H1 (cell line): ENCODE data around the gene MAOA. TPM values are rescaled to one million over a fixed set of nuclear protein-coding genes. Genes with fewer than 3 reads are reported as not detected.

Source experiments
- CTCF ChIA-PET: fragments of 300-600 bp; sonication (Branson Sonifier 250); formaldehyde crosslinking; loops from one replicate; lab custom pipeline; 2021; ENCODE audit not compliant: partially characterized antibody; lab: Charles Lee
- POLR2A ChIA-PET: fragments of 300-600 bp; sonication (Branson Sonifier 250); formaldehyde crosslinking; loops from one replicate; lab custom pipeline; 2021; ENCODE audit warnings: inconsistent platforms; ENCODE audit not compliant: partially characterized antibody; lab: Charles Lee
- DNase-seq, 2 experiments: peaks; one replicate each; pipeline versions ENCODE4 v3.0.0 to v3.0.0-alpha.2; 2010 to 2022; ENCODE audit warnings: low spot score in 2 of 2, low read depth in 1 of 2, mixed read lengths in 1 of 2
- FAIRE-seq: peaks from 2 replicates; lab custom pipeline; 2011; peaks lifted over from hg19 to GRCh38; lab: Jason Lieb, UNC
- H2AFZ ChIP-seq: 2 replicates; pipeline ENCODE4 v1.8.1; 2012; ENCODE audit warnings: low read length, inconsistent platforms
- H2AK5ac ChIP-seq: 2 replicates; pipeline ENCODE4 v1.6.1; 2013; ENCODE audit warnings: low read depth, low read length
- H2BK120ac ChIP-seq: replicated peaks from 2 replicates; pipeline ENCODE3; 2013; ENCODE audit warnings: low read depth, low read length, inconsistent platforms
- H2BK12ac ChIP-seq: 2 replicates; pipeline ENCODE4 v1.6.1; 2013; ENCODE audit warnings: low read depth, low read length
- H2BK15ac ChIP-seq: 2 replicates; pipeline ENCODE4 v1.6.1; 2013; ENCODE audit warnings: low read length
- H2BK20ac ChIP-seq: 2 replicates; pipeline ENCODE4 v1.6.1; 2013; ENCODE audit warnings: low read length
- H2BK5ac ChIP-seq: 2 replicates; pipeline ENCODE4 v1.6.1; 2013; ENCODE audit warnings: low read depth, low read length
- H3K14ac ChIP-seq: 2 replicates; pipeline ENCODE4 v1.6.1; 2013; ENCODE audit warnings: inconsistent platforms; ENCODE audit not compliant: insufficient read length
- H3K18ac ChIP-seq: 2 replicates; pipeline ENCODE4 v1.6.1; 2013; ENCODE audit warnings: low read length; ENCODE audit errors: extremely low read depth
- H3K23ac ChIP-seq: 2 replicates; pipeline ENCODE4 v1.6.1; 2013; ENCODE audit warnings: inconsistent platforms; ENCODE audit not compliant: insufficient read length
- H3K23me2 ChIP-seq: 2 replicates; pipeline ENCODE4 v1.6.1; 2013; ENCODE audit warnings: low read depth, low read length
- H3K27ac ChIP-seq: 2 replicates; pipeline ENCODE4 v1.6.1; 2011; ENCODE audit warnings: low read depth, low read length, inconsistent platforms
- H3K27me3 ChIP-seq, 4 experiments: replicated peaks in 1 of 4; 1 replicate in 1 of 4; 2 replicates in 3 of 4; pipeline versions ENCODE4 v1.6.1 to v1.8.1; 2011 to 2013; ENCODE audit warnings: low read length in 3 of 4, mild to moderate bottlenecking in 3 of 4, inconsistent platforms in 2 of 4, mixed read lengths in 2 of 4, moderate library complexity in 1 of 4; ENCODE audit not compliant: control insufficient read depth in 3 of 4, insufficient read depth in 3 of 4; ENCODE audit errors: extremely low read depth in 1 of 4
- H3K36me3 ChIP-seq, 4 experiments: 2 replicates each; pipeline versions ENCODE4 v1.6.1 to v1.8.1; 2011 to 2013; ENCODE audit warnings: mild to moderate bottlenecking in 4 of 4, low read length in 3 of 4, moderate library complexity in 2 of 4, control low read depth in 1 of 4, inconsistent platforms in 1 of 4; ENCODE audit not compliant: insufficient read depth in 4 of 4, control insufficient read depth in 2 of 4
- H3K4ac ChIP-seq: replicated peaks from 2 replicates; pipeline ENCODE3; 2013; ENCODE audit warnings: low read length, low read depth, mixed read lengths, inconsistent platforms; ENCODE audit not compliant: insufficient read length
- H3K4me1 ChIP-seq, 4 experiments: replicated peaks in 1 of 4; 1 replicate in 1 of 4; 2 replicates in 3 of 4; pipeline versions ENCODE4 v1.6.1 to v1.8.1; 2011 to 2013; ENCODE audit warnings: low read length in 3 of 4, inconsistent platforms in 2 of 4, mixed read lengths in 1 of 4; ENCODE audit not compliant: insufficient read depth in 4 of 4, control insufficient read depth in 3 of 4
- H3K4me2 ChIP-seq, 2 experiments: 2 replicates each; pipeline versions ENCODE4 v1.6.1 to v1.8.1; 2011 to 2013; ENCODE audit warnings: low read depth in 2 of 2, low read length in 2 of 2, control low read depth in 1 of 2, inconsistent platforms in 1 of 2, mild to moderate bottlenecking in 1 of 2; ENCODE audit not compliant: insufficient read depth in 1 of 2
- H3K4me3 ChIP-seq, 4 experiments: fragments of 200-600, 300-600 bp in 1 of 4; sonication (generic), shearing (Covaris generic), sonication (Bioruptor Twin) in 1 of 4; 2 replicates each; pipeline versions ENCODE4 v1.5.1 to v1.8.1; 2011 to 2016; ENCODE audit warnings: low read length in 4 of 4, low read depth in 3 of 4, control low read depth in 2 of 4, inconsistent platforms in 2 of 4, mild to moderate bottlenecking in 2 of 4, mixed read lengths in 1 of 4, moderate library complexity in 1 of 4; ENCODE audit not compliant: insufficient read depth in 2 of 4; ENCODE audit errors: extremely low read depth in 1 of 4
- H3K56ac ChIP-seq: replicated peaks from 2 replicates; pipeline ENCODE3; 2013; ENCODE audit warnings: low read depth, mild to moderate bottlenecking, mixed read lengths, low read length, inconsistent platforms; ENCODE audit not compliant: insufficient read length
- H3K79me1 ChIP-seq: 2 replicates; pipeline ENCODE4 v1.6.1; 2013; ENCODE audit warnings: low read depth, low read length, control low read depth
- H3K79me2 ChIP-seq, 2 experiments: 2 replicates each; pipeline versions ENCODE4 v1.6.1 to v1.8.1; 2012 to 2013; ENCODE audit warnings: low read length in 2 of 2, mild to moderate bottlenecking in 2 of 2, inconsistent platforms in 1 of 2; ENCODE audit not compliant: insufficient read depth in 2 of 2, control insufficient read depth in 1 of 2
- H3K9ac ChIP-seq, 4 experiments: replicated peaks in 1 of 4; 1 replicate in 1 of 4; 2 replicates in 3 of 4; pipeline versions ENCODE4 v1.6.1 to v1.8.1; 2011 to 2013; ENCODE audit warnings: low read depth in 3 of 4, low read length in 3 of 4, control low read depth in 2 of 4, mild to moderate bottlenecking in 2 of 4, moderate library complexity in 2 of 4, inconsistent platforms in 1 of 4; ENCODE audit errors: extremely low read depth in 1 of 4
- H3K9me3 ChIP-seq, 2 experiments: 2 replicates each; pipeline versions ENCODE4 v1.6.1 to v1.8.1; 2012 to 2013; ENCODE audit warnings: mild to moderate bottlenecking in 2 of 2, moderate library complexity in 2 of 2, control low read depth in 1 of 2, inconsistent platforms in 1 of 2, low read depth in 1 of 2, low read length in 1 of 2, mixed read lengths in 1 of 2; ENCODE audit not compliant: insufficient read depth in 2 of 2
- H4K20me1 ChIP-seq, 2 experiments: replicated peaks in 1 of 2; 2 replicates each; pipeline versions ENCODE3 to v1.8.1; 2011 to 2013; ENCODE audit warnings: inconsistent platforms in 2 of 2, low read length in 2 of 2, mild to moderate bottlenecking in 1 of 2; ENCODE audit not compliant: insufficient read depth in 2 of 2, control insufficient read depth in 1 of 2
- H4K5ac ChIP-seq: 2 replicates; pipeline ENCODE4 v1.6.1; 2013; ENCODE audit warnings: low read length, low read depth, mixed read lengths, inconsistent platforms; ENCODE audit not compliant: insufficient read length
- H4K8ac ChIP-seq: 2 replicates; pipeline ENCODE4 v1.8.0; 2013; ENCODE audit warnings: mild to moderate bottlenecking, moderate library complexity, low read length, inconsistent platforms; ENCODE audit not compliant: insufficient read depth; ENCODE audit errors: extremely low read depth
- H4K91ac ChIP-seq: replicated peaks from 2 replicates; pipeline ENCODE3; 2013; ENCODE audit warnings: low read length, mixed read lengths, inconsistent platforms; ENCODE audit not compliant: insufficient read length
- E2F6 ChIP-seq: IDR thresholded peaks from 2 replicates; pipeline ENCODE4 v1.6.1; 2012; ENCODE audit warnings: inconsistent platforms
- JUN ChIP-seq: IDR thresholded peaks from 2 replicates; pipeline ENCODE4 v1.6.1; 2011; ENCODE audit warnings: low read depth, mild to moderate bottlenecking, improper control_type of control experiment, low read length
- polyA plus RNA-seq, 7 experiments: library from polyadenylated mRNA; depleted of rRNA in 3 of 7; stranded (reverse) in 5 of 7; unstranded in 2 of 7; fragments of >200 nt in 5 of 7; fragments of 200-250 nt in 2 of 7; gene quantifications; 1 replicate in 5 of 7; 2 replicates in 1 of 7; 4 replicates in 1 of 7; pipeline versions ENCODE4 v1.2.1 to v1.2.3, GENCODE V29; 2011 to 2013; ENCODE audit warnings: missing spikeins in 2 of 7, mixed read lengths in 2 of 7
- total RNA-seq: library from RNA; stranded (reverse); fragmentation: NEBNext Ultra II Directional; extraction: Animal tissue kit (Norgen Biotek cat#: 25700); gene quantifications from 2 replicates; pipeline ENCODE4 v1.2.1, GENCODE V29; 2021

MAOA gene
- total and polyA plus RNA-seq, 2 of the 8 experiments (the other 6 are each of a cell fraction or from before 2014, with no cell fraction given), result 2.6 to 8.2 TPM

GRCh38 chrX:43643662-43644061 is 12.4 kb upstream of the MAOA start:
- Histone ChIP-seq H3K4me3 (no peak overlapping the region), H3K4me1 (no peaks in the 10 kb centered on the region), H3K4ac (no peak overlapping the region), H3K4me2 (no peak overlapping the region; a peak in 1 of 4 replicates), H3K9ac (no peak overlapping the region), H2BK15ac (no peak overlapping the region), H4K5ac (no peak overlapping the region), H3K79me1 (no peaks in the 10 kb centered on the region), H4K20me1 (no peaks in the 10 kb centered on the region), H3K9me3 (no peaks in the 10 kb centered on the region), H3K79me2 (no peaks in the 10 kb centered on the region), H4K8ac (no peak overlapping the region), H3K56ac (no peak overlapping the region), H2BK120ac (no peak overlapping the region), H2BK20ac (no peak overlapping the region), H4K91ac (no peak overlapping the region), H2BK5ac (no peak overlapping the region), H2AK5ac (no peak overlapping the region), H3K36me3 (no peaks in the 10 kb centered on the region), H3K23ac (no peak overlapping the region), H3K14ac (no peak overlapping the region), H3K18ac (no peak overlapping the region), H2AFZ (no peak overlapping the region), H3K27me3 (no peaks in the 10 kb centered on the region), H3K27ac (no peak overlapping the region), H2BK12ac (no peak overlapping the region), H3K23me2 (no peaks in the 10 kb centered on the region)
- FAIRE-seq (no peak), DNase-seq (no peak)
- POLR2A ChIA-PET, result interaction anchor here (1.6 kb wide), 1 partner anchor 12 kb away, joined by 3 read pairs; the partner anchor contains the start of gene MAOA
- no peak for TF ChIP-seq JUN
- no peak for TF ChIP-seq E2F6
- CTCF ChIA-PET, result no interaction called here
